GM19240 (cell line): Measurements from ENCODE around the gene PLXDC2.

Source experiments
- DNase-seq: peaks from one replicate; pipeline ENCODE4 v3.0.0; 2011; ENCODE audit warnings: low spot score; ENCODE audit not compliant: insufficient read length

PLXDC2 gene

DNA sequence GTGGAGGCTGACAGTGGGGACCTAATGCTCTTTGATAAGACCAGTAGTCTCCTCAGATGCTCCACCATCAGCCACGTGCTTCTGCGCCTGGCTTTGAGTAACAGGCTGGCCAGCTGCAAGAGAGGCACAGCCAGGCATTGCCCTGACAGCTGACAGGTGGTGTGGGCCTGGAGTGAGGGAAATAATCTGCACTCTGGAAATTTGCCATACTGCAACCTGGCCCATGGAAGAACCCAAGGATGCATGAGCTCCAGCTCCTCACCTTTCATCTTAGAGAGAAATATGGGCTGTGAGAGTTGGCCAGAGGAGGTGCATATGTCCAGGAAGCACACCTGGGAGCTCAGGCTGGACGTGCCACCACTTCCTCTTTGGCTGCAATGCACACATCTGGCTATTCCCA is 118.9 kb downstream of the PLXDC2 start:
- no peak for DNase-seq

DNA sequence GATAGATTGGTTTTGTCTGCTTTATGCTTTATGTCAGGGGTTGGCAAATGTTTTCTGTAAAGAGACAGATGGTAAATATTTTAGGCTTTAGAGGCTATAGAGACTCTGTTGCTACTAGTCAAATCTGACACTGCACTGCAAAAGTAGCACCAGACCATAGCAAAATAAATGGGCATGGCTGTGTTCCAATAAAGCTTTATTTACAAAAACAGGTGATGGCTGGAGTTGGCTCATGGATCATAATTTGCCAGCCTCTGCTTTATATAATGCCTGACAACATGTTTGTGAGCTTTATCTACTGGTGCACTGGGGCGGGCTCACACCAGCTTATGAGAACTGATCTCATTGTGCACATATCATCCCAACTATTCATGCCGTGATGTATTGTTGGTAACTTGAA is 120.1 kb downstream of the PLXDC2 start:
- no peak for DNase-seq

DNA sequence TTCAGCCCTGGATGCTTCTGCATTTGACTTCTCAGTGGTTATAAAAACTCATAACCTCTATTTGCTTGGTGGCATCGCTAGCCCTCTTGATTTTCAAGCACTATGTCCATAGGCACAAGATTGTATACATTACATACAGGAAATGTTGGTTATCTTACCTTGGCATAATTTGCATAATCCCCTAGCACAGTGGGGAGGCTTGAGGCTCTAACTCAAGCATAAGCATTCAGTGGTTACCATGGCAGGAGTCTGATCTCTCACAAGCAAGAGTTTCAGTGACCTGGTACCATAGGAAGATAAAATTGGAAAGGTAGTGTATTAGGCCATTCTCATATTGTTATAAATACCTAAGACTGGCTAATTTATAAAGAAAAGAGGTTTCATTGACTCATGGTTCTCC is 121.8 kb downstream of the PLXDC2 start:
- DNase-seq: no peak

DNA sequence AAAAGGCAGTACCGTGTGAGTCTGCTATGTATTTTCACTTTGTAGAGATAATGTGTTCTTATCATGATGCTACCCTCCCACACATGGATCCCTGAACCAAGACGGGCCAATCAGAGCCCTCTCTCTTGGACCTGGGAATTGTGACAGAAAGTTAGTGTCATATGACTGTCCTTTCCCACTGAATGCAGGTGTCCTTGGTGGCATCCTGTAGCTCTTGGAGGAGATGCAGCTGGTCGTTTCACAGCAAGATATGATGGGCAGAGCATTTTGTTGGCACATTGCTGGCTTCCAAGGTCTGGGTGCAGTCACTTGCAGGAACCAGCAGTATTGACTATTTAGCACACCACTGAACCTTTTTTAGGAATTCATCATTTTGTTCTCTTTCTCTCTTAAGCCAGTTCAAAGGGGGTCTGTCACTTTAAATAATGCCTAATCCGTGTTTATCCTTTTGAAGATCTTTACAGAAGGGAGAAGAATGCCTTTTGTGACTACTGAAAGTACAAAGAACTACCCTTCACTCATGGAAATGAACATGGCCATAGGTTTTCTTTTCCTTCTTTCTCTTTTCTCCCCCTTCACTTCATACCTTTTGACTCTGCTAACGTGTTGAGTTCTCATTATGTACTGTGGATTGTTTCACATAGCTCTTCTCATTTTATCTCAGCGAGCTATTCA is 125.1 kb downstream of the PLXDC2 start:
- DNase-seq: no peak

DNA sequence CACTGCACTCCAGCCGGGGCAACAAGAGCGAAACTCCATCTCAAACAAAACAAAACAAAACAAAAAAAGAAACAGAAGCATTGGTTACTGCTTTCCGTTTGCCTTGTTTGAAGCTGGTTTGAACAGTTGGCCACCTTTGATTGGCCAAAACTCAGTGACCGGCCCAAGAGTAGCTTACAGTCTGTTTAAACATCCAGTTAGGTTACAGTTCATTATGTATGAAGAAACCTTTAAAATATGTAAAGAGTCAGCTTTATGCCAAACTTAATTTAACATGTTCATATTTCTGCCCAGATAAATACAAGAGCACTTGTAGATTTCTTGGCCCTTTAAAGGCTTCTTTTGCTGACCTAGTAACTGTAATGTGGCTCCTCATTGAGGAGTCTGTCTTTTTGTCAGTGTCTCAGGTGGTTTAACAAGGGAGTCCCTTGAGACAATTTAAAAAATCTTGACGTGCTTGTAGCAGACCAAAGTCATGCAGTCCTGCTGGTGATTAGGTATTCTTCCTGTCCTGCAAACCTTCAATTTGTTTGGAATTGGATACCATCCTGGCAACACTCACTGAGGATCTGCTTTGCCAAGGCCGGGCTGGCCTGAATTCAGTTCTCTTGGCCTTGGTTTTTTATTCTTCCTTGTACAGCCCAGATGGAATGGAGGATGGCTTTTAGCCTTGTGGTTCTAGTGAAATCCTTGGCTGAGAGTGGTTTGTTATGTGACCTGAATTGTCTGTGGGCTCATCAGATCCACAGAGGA is 128.9 kb downstream of the PLXDC2 start:
- DNase-seq: no peak

DNA sequence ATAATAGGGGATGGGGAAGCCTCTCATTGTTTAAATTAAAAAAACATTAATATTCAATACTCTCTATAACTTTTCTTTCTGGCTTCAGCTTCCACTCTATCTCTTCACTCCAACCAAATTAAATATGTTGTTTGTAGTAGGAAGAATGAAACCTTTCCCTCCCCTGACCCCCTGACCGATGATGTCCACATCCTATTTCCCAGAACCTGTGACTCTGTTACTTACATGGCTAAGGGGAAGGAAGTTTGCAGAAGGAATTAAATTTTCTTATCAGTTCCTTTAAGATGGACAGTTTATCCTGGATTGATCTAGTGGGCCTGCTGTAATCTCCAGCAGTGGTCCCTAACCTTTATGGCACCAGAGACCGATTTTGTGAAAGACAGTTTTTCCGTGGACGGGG is 130.0 kb downstream of the PLXDC2 start:
- no peak for DNase-seq

DNA sequence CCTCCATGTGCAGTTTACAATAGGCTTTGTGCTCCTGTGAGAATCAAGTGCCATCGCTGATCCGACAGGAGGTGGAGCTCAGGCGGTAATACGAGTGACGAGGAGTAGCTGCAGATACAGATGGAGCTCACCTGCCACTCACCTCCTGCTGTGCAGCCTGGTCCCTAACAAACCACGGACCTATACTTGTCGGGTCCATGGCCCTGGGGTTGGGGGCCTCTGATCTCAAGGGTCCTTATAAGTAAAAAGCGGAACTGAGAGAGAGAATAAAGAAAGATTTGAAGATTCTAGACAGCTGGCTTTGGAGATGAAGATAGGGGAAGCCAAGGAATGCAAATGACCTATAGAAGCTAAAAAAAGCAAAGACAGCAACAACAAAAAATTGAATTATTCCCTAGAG is 130.6 kb downstream of the PLXDC2 start:
- no peak for DNase-seq

- DNase-seq: no peak
Measured at GRCh38 chr10:19947215-19947614, 131.0 kb downstream of the PLXDC2 start.

DNA sequence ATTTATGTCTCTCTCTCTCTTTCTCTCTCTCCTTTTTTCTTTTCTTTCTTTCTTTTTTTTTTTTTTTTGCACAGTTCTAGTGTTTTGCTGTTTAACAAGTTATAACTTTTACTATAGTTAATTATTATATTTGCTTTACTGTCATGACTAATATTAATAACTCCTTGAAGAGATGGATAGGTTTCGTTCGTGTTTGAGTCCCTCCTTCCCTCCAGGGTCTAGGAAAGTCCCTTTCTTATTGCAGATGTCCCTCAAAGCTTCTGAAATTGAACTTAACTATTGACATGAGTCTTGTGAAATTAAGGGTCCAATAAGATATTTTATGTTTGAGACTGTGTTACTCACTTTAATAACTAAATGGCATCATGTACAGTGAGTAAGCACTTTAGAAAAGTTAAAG is 131.4 kb downstream of the PLXDC2 start:
- no peak for DNase-seq

GRCh38 chr10:19952224-19953010 is 136.2 kb downstream of the PLXDC2 start:
- no peak for DNase-seq

- no peak for DNase-seq
Measured at GRCh38 chr10:19954601-19955000, 138.4 kb downstream of the PLXDC2 start.

DNA sequence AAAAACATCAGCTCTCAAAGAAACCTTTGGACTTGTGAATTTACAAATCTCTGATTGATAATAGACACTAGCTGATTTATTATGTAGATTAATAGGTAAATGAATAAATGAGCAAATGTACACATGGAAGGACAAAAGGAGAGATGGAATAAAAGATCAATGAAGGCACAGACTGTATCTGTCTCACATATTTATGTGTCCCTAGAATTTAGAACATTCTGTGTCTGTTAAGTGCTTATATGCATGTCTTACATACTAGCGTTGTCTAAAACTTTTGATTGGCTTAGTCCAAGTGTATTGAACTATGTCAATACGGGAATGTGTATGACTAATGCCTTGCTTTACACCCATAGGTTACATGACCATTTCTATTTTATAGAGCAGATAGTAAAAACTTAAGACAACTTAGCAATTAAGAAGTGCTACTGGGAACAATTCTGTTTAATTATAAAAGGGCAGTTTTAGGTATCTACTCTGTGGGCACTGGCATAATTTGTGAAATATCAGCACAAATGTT is 140.3 kb downstream of the PLXDC2 start:
- DNase-seq: no peak

DNA sequence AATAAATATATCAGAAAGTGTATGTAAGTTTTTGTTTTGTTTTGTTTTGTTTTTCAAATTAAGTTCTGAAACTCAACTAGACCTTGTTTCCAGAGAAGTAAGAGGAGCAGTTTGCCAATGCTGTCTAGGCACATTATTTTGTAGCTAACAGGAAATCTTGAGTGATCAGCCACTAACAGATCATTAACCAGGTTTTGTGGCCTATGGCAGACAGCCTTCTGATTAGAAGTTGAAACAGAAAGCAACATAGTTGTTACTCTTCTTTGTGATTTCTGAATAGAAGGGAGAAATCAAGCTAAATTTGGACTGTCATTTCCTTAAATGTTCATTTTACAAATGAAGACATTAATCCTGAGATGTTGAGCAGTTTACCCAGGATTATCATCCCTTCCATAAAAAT is 142.6 kb downstream of the PLXDC2 start:
- peak; percentile 14 for DNase-seq

DNA sequence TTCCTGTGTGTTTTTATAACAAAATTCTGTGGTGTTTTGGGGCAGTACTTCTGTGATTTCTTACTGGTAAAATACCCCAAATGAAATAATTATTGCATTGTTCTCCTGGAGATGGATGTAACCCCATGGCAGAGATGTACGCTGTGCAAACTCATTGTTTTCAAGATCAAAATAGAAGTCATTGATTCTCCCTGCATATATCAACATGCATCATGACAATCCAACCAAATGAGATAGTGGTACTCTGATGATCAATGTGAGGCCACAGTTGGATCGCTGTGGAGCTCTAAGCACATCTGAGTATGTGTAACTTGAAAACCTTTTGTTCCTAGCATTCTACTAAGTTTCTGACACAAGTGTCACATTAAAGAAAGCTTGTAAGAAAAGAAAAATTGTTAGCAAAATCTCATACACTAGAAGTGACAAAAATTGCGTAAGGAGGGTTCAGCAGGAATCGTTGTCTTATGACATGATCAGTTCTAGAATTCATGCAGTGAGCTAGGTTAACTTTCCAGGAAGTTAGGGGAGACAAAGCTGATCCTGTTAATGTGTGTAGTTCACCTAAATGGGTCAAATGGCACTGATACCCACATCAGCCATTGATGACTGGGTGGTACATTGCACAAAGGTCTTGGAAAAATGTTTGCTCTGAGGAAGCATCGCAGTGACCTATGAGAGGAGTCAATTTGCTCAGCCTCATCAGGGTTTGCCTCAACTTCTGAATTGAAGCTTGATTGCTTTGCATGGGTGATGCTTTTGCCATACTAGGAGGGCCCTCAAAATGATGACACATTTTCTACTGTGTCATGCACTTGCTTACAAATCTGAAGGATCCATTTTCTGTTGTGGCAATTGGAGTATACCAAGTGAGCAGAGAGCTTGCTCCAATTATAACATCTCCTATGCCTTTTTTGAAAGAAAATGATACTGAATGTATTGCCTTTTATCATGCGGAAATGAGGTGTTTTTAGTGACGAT is 145.1 kb downstream of the PLXDC2 start:
- DNase-seq: no peak

- DNase-seq: no peak
Measured at GRCh38 chr10:19964625-19965024, 148.4 kb downstream of the PLXDC2 start.

GRCh38 chr10:19966751-19967150 is 150.5 kb downstream of the PLXDC2 start:
- DNase-seq: no peak

DNA sequence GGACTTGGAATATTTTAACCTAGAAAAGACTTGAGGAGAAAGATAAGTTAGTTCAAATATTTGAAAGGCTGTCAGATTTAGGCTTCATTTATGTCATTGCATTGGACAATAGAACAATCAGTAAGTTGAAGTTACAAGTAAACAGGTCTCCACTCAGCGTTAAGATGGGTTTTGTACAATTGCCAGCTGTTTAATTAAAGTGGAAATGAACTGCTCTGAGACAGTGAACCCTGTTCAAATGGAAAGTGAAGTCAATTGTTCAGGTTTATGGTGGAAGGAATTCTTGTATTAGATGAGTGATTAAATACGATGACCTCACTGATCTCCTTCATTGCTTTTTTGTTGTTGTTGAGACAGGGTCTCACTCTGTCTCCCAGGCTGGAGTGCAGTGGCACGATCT is 151.7 kb downstream of the PLXDC2 start:
- no peak for DNase-seq

GRCh38 chr10:19968745-19969144 is 152.5 kb downstream of the PLXDC2 start:
- DNase-seq: no peak

DNA sequence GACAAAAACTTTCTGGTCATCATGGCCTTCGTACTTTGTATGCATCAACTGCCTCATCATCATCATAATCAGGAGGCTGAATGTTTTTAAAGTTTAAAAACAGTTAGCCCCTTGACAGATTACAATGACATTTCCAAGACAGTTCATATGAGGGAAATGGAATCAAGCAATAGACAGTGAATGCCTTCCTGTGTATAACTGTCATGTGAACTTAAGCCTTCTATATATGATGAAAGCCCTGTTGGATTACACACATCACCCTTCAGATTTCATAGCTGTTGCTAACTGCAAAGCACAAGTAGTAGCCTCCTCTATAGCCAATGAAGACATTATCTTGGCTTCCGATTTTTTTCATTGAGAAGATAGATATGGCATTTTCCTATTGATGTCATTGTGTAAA is 154.0 kb downstream of the PLXDC2 start:
- DNase-seq: no peak

DNA sequence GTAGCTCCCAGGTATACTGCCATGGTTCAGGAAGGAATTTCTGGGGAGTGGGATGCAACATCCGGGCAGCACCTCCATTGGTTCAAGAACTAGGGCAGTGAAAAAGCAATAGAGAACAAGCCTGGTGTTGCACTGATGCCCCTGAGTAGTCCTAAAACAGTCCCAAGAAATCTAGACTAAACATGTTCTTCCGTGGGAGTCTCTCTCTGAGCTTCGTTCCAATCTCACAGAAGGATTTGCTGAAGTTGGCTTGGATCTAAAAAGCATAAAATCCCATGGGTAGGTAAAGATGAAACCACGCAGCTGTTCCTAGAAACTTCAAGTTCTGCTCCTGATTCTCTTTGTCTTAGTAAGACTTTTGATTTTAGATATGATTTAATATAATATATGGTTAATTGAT is 154.5 kb downstream of the PLXDC2 start:
- DNase-seq: no peak
